Thoracic aorta (tissue), 2 donors: ENCODE data around the gene VEGFA. TPM values are rescaled to one million over a fixed set of nuclear protein-coding genes. Genes with fewer than 3 reads are reported as not detected.

ENCODE experiments used
- ATAC-seq: fragments of 150-250 bp; one replicate; pipeline ENCODE4 v1.8.0; 2017; ENCODE audit warnings: low read depth; ENCODE audit not compliant: insufficient number of reproducible peaks, low FRiP score
- DNase-seq: peaks from one replicate; pipeline ENCODE4 v3.0.0-alpha.2; 2020; ENCODE audit warnings: low spot score
- H3K27ac ChIP-seq, 2 donors: fragments of 200-600 bp; sonication (generic); 1 replicate in 1 of 2; 2 replicates in 1 of 2; pipeline ENCODE4 v1.5.1; 2016; ENCODE audit warnings: mild to moderate bottlenecking in 2 of 2, moderate library complexity in 2 of 2
- H3K27me3 ChIP-seq: fragments of 200-600 bp; sonication (generic); replicated peaks from 2 replicates; pipeline ENCODE4 v1.6.0; 2016; ENCODE audit warnings: mild to moderate bottlenecking; ENCODE audit not compliant: insufficient read depth
- H3K36me3 ChIP-seq: fragments of 200-600 bp; sonication (generic); one replicate; pipeline ENCODE4 v1.5.1; 2016
- H3K4me1 ChIP-seq, 2 donors: fragments of 200-600 bp; sonication (generic); 1 replicate in 1 of 2; 2 replicates in 1 of 2; pipeline versions ENCODE4 v1.5.1 to v1.6.0; 2016; ENCODE audit warnings: low read depth in 2 of 2, mild to moderate bottlenecking in 1 of 2; ENCODE audit not compliant: control insufficient read depth in 1 of 2
- H3K4me3 ChIP-seq: fragments of 200-600 bp; sonication (generic); 2 replicates; pipeline ENCODE4 v1.5.1; 2016; ENCODE audit warnings: mild to moderate bottlenecking
- H3K9me3 ChIP-seq: fragments of 200-600 bp; sonication (generic); 2 replicates; pipeline ENCODE4 v1.5.1; 2016
- total RNA-seq, 2 donors: library from RNA; depleted of rRNA; stranded (reverse); fragments of >200 nt; gene quantifications; one replicate each; pipeline versions ENCODE4 v1.1.0 to v1.2.3, GENCODE V29; 2016
- TF ChIP-seq, protein P1 (sequence below): fragments of 200-600 bp; sonication (generic); IDR thresholded peaks from one replicate; pipeline ENCODE4 v1.5.1; 2019; ENCODE audit warnings: antibody characterized with exemption

VEGFA gene
- total RNA-seq, 2 donors from 2014 or later, result 36.0 to 117 TPM

DNA sequence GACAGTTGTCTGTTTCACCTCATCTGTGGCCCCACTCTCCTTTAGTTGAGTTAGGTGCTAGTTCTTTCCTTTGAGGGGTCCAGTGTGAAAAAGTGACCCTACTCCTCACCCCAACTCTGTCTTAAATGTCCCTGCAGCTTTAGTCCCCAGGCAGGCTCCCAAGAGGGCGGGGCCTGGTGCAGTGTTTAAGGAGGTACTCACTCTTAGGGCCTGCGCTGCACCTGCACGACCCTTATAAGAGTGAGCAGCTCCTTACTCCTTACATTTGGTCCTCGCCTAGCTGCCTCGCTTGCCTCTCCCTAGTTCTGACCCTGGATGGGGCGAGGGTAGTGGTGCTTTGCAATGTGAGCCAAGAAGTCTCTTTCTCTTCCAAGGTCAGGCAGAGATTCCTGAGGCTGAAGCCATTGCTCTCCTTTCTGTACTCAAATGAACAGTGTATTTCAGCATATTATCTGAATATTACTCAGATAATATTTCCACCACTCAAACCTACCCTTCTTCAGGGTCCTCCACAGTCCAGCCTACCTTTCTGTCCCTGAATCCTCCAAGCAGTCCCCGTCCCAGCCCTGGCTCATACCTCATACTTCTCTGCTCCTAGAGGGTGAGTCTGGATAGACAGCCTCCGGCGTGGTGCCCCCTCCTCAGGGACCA, 11.9 kb upstream of the VEGFA start:
- Histone ChIP-seq H3K4me3 (no peak overlapping the region), H3K27ac (no peak overlapping the region), H3K9me3 (no peaks in the 10 kb centered on the region), H3K27me3 (no peaks in the 10 kb centered on the region), H3K36me3 (no peaks in the 10 kb centered on the region), H3K4me1 (no peaks in the 10 kb centered on the region)
- TF ChIP-seq, protein P1, sequence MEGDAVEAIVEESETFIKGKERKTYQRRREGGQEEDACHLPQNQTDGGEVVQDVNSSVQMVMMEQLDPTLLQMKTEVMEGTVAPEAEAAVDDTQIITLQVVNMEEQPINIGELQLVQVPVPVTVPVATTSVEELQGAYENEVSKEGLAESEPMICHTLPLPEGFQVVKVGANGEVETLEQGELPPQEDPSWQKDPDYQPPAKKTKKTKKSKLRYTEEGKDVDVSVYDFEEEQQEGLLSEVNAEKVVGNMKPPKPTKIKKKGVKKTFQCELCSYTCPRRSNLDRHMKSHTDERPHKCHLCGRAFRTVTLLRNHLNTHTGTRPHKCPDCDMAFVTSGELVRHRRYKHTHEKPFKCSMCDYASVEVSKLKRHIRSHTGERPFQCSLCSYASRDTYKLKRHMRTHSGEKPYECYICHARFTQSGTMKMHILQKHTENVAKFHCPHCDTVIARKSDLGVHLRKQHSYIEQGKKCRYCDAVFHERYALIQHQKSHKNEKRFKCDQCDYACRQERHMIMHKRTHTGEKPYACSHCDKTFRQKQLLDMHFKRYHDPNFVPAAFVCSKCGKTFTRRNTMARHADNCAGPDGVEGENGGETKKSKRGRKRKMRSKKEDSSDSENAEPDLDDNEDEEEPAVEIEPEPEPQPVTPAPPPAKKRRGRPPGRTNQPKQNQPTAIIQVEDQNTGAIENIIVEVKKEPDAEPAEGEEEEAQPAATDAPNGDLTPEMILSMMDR, result no peak
- ATAC-seq (no peak), DNase-seq (no peak)

DNA sequence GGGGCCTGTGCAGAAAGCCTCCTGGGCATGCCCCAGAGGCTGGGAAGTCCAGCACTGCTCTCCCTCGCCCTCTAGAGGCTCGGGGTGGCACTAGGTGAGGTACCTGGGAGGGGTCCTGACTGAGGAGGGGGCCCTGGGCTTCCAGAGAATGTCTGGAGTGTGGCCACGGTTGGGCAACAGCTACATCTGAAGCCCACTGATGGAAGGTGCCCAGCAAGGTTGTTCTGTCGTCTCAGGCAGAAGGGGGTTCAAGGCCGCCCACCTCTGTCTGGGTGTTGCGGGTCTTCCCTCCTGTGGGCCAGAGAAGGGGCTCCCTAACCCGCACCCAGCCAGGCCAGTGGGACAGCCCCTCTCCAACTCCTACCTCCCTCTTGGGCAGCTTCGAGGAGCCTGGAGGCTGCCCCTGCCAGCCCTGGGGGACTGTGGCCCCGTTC, 11.4 kb upstream of the VEGFA start:
- no peak for ATAC-seq

DNA sequence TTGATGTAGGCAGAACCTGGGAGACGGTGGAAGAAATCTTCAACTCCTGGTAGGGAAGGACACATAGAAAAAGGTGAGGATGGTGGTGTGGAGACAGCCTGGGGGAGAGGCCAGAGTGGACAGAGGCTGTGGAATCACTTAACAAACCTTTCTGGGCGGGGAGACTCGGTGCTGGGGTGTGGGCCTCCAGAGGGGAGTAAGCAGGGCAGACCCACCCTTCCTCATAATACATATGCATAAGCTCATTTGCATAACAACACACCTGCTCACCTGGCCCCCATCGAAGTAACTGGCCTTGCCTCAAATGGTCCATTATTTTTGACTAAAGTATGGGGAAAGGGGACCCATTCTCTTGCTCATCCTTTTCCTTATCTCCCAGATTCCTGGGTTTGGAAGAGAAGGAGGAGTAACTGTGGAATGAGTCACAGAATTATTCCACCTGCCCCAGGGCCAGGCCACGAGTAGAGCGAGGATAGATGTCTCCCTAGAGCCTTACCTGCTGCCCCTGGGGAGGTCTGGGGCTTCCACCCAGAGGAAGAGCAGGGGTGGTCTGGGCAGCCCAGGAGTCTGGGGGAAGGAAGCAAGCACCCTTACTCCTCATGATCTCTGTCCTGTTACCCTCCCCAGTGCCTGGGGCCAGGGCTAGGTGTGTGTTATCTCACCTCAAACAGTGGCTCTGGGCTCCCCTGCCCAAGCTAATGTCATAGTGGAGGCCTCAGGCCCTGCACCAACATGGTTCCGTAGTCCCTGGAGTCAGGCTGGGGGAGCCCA, 10.7 kb upstream of the VEGFA start:
- H3K4me3 ChIP-seq, result no peak overlapping the region
- DNase-seq, result no peak
- no peak overlapping the region for H3K27ac ChIP-seq
- H3K4me1 ChIP-seq, result no peaks in the 10 kb centered on the region
- no peak for ATAC-seq
- no peaks in the 10 kb centered on the region for H3K9me3 ChIP-seq
- H3K36me3 ChIP-seq, result no peaks in the 10 kb centered on the region
- TF ChIP-seq, protein P1, result no peak
- no peaks in the 10 kb centered on the region for H3K27me3 ChIP-seq

More for the DNA sequence above, 11.4 kb upstream of the VEGFA start:
- H3K4me1 ChIP-seq, result no peaks in the 10 kb centered on the region
- no peak overlapping the region for H3K4me3 ChIP-seq
- H3K27ac ChIP-seq, result no peak overlapping the region
- H3K9me3 ChIP-seq, result no peaks in the 10 kb centered on the region
- no peaks in the 10 kb centered on the region for H3K27me3 ChIP-seq
- DNase-seq, result no peak
- H3K36me3 ChIP-seq, result no peaks in the 10 kb centered on the region
- TF ChIP-seq, protein P1, result peak; percentile 27

DNA sequence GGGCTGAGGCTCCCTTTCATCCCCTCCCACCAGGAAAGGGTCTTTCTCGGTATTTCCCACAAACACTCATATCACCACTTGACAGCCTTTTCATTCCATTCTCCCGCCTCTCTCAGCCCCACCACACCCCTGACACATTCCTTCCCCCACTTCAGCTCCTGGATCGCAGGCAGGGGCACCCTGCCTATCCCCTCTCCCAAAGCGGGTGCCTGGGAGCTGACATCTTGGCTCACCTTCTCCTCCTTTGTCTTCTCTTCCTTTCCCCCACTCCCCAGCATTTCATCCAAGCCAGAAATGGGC, 10.2 kb upstream of the VEGFA start:
- DNase-seq (no peak), ATAC-seq (no peak)
- TF ChIP-seq, protein P1, result no peak
- no peaks in the 10 kb centered on the region for H3K36me3 ChIP-seq
- no peaks in the 10 kb centered on the region for H3K4me1 ChIP-seq
- H3K4me3 ChIP-seq, result no peak overlapping the region
- H3K9me3 ChIP-seq, result no peaks in the 10 kb centered on the region
- no peaks in the 10 kb centered on the region for H3K27me3 ChIP-seq
- H3K27ac ChIP-seq, result no peak overlapping the region

DNA sequence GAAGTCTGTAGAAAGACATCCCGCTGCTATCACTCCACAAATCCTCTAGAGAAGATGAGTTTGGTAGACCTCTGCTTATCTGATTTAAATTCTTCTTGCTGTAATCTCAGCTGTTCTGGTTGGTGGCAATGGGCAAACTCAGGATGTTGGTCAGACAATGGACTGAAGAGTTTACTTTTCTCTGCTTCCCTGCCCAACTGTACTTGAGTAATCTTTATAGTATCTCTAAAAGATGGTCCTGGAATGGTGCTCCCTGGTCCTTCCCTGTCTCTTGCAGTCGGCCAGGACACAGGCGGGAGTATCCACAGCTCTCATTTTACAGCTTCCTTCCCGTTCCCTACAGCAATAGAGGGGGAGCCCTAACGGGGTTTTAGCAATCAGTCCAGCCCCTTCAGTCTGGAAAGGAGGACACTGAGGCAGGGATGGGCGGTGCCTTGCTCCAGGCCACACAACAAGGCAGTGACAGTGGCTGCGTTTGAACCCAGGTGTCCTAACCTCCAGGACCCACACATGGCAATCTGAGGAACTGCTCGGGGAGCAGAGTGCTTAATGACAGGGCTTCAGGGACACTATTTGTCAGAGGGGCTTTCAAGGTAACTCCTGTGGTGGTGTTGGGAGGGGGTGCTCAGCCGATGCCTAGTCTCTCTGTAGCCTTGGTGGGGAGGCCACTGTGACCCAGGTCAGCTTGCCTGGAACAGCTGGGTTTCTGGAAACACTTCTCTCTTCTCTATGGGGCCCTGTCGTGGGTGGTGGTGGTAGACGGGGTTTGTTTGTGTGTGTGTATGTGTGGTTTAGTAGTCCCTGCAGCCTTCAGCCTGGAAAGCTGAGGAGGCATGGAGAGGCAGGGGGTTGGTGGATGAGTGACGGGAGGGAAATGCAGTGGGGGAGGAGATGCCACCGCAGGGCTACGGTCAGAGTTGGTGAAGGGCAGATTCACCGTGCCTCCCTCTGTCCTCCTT, 9.5 kb upstream of the VEGFA start:
- H3K4me3 ChIP-seq, result no peak overlapping the region
- no peaks in the 10 kb centered on the region for H3K4me1 ChIP-seq
- no peaks in the 10 kb centered on the region for H3K36me3 ChIP-seq
- H3K9me3 ChIP-seq, result no peaks in the 10 kb centered on the region
- ATAC-seq (no peak), DNase-seq (no peak)
- H3K27ac ChIP-seq, result no peak overlapping the region
- H3K27me3 ChIP-seq, result no peaks in the 10 kb centered on the region
- TF ChIP-seq, protein P1, result no peak
